Stimulated activated CD4-positive, alpha-beta T cell treated with anti-CD3 and anti-CD28 coated beads, Interleukin-4, amount 100 ng/mL, for 1 hour (primary cell): ENCODE results near the gene CAB39.

Source experiments
- DNase-seq: peaks from one replicate; pipeline ENCODE4 v3.0.0-alpha.2; 2020

Gene CAB39

GRCh38 chr2:230712443-230713330, at the start of gene CAB39:
CAB39 (plus strand) TSS chr2:230712842; CDS start chr2:230760002, 47,160 bp downstream.
- DNase-seq, result peak; percentile 89

GRCh38 chr2:230664128-230664527, 48.5 kb upstream of the CAB39 start:
- DNase-seq, result no peak

GRCh38 chr2:230664844-230665243, 47.8 kb upstream of the CAB39 start:
- no peak for DNase-seq

GRCh38 chr2:230665263-230665691, 47.4 kb upstream of the CAB39 start:
- no peak for DNase-seq

- no peak for DNase-seq
Observed at GRCh38 chr2:230666446-230666845, 46.2 kb upstream of the CAB39 start.

GRCh38 chr2:230666885-230667712, 45.5 kb upstream of the CAB39 start:
- DNase-seq, result no peak

- DNase-seq, result peak; percentile 40
Observed at GRCh38 chr2:230668184-230668938, 44.3 kb upstream of the CAB39 start.

- DNase-seq, result no peak
Observed at GRCh38 chr2:230668939-230669303, 43.7 kb upstream of the CAB39 start.

- DNase-seq, result no peak
Observed at GRCh38 chr2:230669386-230669950, 43.2 kb upstream of the CAB39 start.

GRCh38 chr2:230671117-230671516, 41.5 kb upstream of the CAB39 start:
- DNase-seq, result no peak

GRCh38 chr2:230672836-230673235, 39.8 kb upstream of the CAB39 start:
- no peak for DNase-seq

GRCh38 chr2:230674401-230674800, 38.2 kb upstream of the CAB39 start:
- DNase-seq, result no peak

GRCh38 chr2:230674966-230675672, 37.5 kb upstream of the CAB39 start:
- no peak for DNase-seq

- no peak for DNase-seq
Observed at GRCh38 chr2:230676546-230676945, 36.1 kb upstream of the CAB39 start.

- no peak for DNase-seq
Observed at GRCh38 chr2:230677201-230677946, 35.3 kb upstream of the CAB39 start.

- no peak for DNase-seq
Observed at GRCh38 chr2:230678018-230678417, 34.6 kb upstream of the CAB39 start.

GRCh38 chr2:230678451-230678850, 34.2 kb upstream of the CAB39 start:
- DNase-seq, result no peak

GRCh38 chr2:230680463-230681170, 32.0 kb upstream of the CAB39 start:
- DNase-seq, result peak; percentile 38

- no peak for DNase-seq
Observed at GRCh38 chr2:230681171-230681545, 31.5 kb upstream of the CAB39 start.

GRCh38 chr2:230682546-230682945, 30.1 kb upstream of the CAB39 start:
- DNase-seq, result no peak
